ENCODE data around the gene LEF1. TPM values are rescaled to one million over a fixed set of nuclear protein-coding genes. Genes with fewer than 3 reads are reported as not detected.

LEF1 gene
- total and polyA plus RNA-seq, 11 donors, result 0.08 to 3.0 (median 0.91) TPM; not detected in 1

GRCh38 chr4:108100827-108101226 is 67.9 kb downstream of the LEF1 start:
- peaks cover 0 to 3% (median 0%) of the 10 kb centered on the region in 9 donors for H3K27me3 ChIP-seq
- H3K4me1 ChIP-seq, result no peaks in the 10 kb centered on the region
- no peak overlapping the region for H3K27ac ChIP-seq
- no peak for DNase-seq
- no peak for TF ChIP-seq POLR2A (IDR thresholded peaks at IDR 0.05)
- no peak for TF ChIP-seq CTCF (IDR thresholded peaks at IDR 0.05)
- WGBS, 4 donors, result 58 to 62% (median 59%) methylated on average over 1 of the region's 1 CpG
- intact Hi-C loops (cut with DNase I), result no loop called here
- no peak overlapping the region for H3K4me3 ChIP-seq
- no peaks in the 10 kb centered on the region for H3K9me3 ChIP-seq
- no peaks in the 10 kb centered on the region for H3K36me3 ChIP-seq
- no peak for ATAC-seq

DNA sequence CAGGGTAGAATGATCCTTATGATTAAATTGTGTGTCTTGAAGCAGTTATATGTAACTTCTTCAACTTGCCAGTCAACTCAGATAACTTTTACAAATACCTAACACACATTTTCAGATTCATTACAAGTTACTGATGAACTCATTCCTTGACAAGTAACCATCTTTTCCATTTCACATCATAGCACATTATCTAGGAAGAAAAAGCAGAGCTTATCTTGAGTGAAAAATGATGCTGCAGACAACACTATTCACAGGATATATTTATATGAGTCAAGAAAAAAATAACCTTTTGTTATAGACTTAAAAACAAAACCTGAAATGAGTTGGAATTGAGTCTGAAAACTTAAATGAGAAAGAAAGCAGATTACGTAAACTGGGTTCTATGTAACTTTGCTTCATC is 68.9 kb downstream of the LEF1 start:
- TF ChIP-seq CTCF (IDR thresholded peaks at IDR 0.05) (no peak), POLR2A (IDR thresholded peaks at IDR 0.05) (no peak)
- H3K4me1 ChIP-seq, result no peaks in the 10 kb centered on the region
- no peak overlapping the region for H3K4me3 ChIP-seq
- H3K27ac ChIP-seq, result no peak overlapping the region
- H3K9me3 ChIP-seq, result no peaks in the 10 kb centered on the region
- no peaks in the 10 kb centered on the region for H3K36me3 ChIP-seq
- WGBS, 4 donors, result 95 to 98% (median 97%) methylated on average over 1 of the region's 1 CpG
- DNase-seq, result no peak
- ATAC-seq, result no peak
- intact Hi-C loops (cut with DNase I), result no loop called here
- H3K27me3 ChIP-seq, result peaks cover 0 to 3% (median 0%) of the 10 kb centered on the region in 9 donors

GRCh38 chr4:108097990-108098553 is 70.7 kb downstream of the LEF1 start:
- Histone ChIP-seq H3K4me1 (no peaks in the 10 kb centered on the region), H3K27me3 (peaks cover 0 to 3% (median 0%) of the 10 kb centered on the region in 9 donors), H3K36me3 (no peaks in the 10 kb centered on the region), H3K27ac (no peak overlapping the region), H3K9me3 (no peaks in the 10 kb centered on the region), H3K4me3 (no peak overlapping the region)
- WGBS, 4 donors, result 63 to 71% (median 68%) methylated on average over 5 of the region's 5 CpGs
- no peak for DNase-seq
- no peak for ATAC-seq
- TF ChIP-seq POLR2A (IDR thresholded peaks at IDR 0.05), result no peak
- no peak for TF ChIP-seq CTCF (IDR thresholded peaks at IDR 0.05)
- intact Hi-C loops (cut with DNase I), result no loop called here

DNA sequence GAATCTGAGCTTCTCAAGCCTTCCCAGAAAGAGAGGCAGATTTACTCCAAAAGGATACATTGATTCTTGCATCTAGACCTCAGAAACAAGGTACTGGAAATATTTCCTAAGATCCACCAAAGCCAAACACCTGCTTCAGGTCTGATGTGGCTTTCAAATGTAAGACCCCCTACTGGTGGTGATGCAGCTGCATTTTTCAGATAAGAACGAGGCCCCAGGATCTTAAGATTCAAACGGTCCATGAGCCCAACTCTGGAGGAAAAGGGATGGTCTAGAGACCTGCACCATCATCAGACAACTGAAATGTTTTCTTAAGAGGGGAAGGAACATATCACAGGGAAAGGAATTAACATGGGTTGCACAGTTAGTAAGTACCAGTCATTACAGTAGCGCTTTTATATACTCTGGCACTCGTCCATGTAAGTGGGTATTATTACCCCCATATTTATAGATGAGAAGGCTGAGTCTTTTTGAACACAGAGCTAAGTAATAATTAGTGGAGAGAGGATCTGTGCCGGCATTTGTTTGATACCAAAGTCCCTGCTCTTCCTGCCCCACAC is 73.7 kb downstream of the LEF1 start:
- Histone ChIP-seq H3K9me3 (no peaks in the 10 kb centered on the region), H3K27ac (no peak overlapping the region), H3K36me3 (no peaks in the 10 kb centered on the region), H3K4me1 (no peaks in the 10 kb centered on the region), H3K4me3 (no peak overlapping the region), H3K27me3 (peaks cover 0 to 3% (median 0%) of the 10 kb centered on the region in 9 donors)
- ATAC-seq (no peak), DNase-seq (no peak)
- TF ChIP-seq CTCF (IDR thresholded peaks at IDR 0.05) (no peak), POLR2A (IDR thresholded peaks at IDR 0.05) (no peak)
- WGBS, 4 donors, result 55 to 75% (median 64%) methylated on average over 5 of the region's 5 CpGs
- intact Hi-C loops (cut with DNase I), result no loop called here

Data from heart left ventricle (tissue), 16 donors.